Cardiac septum (tissue), 1 donor: ENCODE data around the gene PCSK6. TPM values are rescaled to one million over a fixed set of nuclear protein-coding genes. Genes with fewer than 3 reads are reported as not detected.

ENCODE experiments used
- DNase-seq: peaks from one replicate; pipeline ENCODE4 v3.0.0-alpha.2; 2020; ENCODE audit warnings: low spot score
- intact Hi-C: fragments of 100-400 bp; cut with DNase I; formaldehyde crosslinking; loops from one replicate; pipeline ENCODE4 v1.14.0; 2022
- total RNA-seq: library from RNA; stranded (reverse); fragmentation: NEBNext Ultra II Directional; extraction: Animal tissue kit (Norgen Biotek cat#: 25700); gene quantifications from one replicate; pipeline ENCODE4 v1.2.1, GENCODE V29; 2021
- donor health status: DM: no; HTN: no; CAD: no.

The PCSK6 gene
- total RNA-seq, 1 donor from 2014 or later = 10.6 TPM

- DNase-seq = no peak
- intact Hi-C loops = no loop called here
Measured at GRCh38 chr15:101396484-101397261, 92.8 kb downstream of the PCSK6 start.

- peak; percentile 27 for DNase-seq
- intact Hi-C loops = no loop called here
Measured at GRCh38 chr15:101394654-101395053, 94.9 kb downstream of the PCSK6 start.

GRCh38 chr15:101394056-101394630 is 95.4 kb downstream of the PCSK6 start:
- intact Hi-C loops = no loop called here
- peak; percentile 46 for DNase-seq

- intact Hi-C loops = no loop called here
- peak; percentile 39 for DNase-seq
Measured at GRCh38 chr15:101393172-101393571, 96.3 kb downstream of the PCSK6 start.

- intact Hi-C loops = no loop called here
- peak; percentile 56 for DNase-seq
Measured at GRCh38 chr15:101391981-101392640, 97.4 kb downstream of the PCSK6 start.

GRCh38 chr15:101391431-101391830 is 98.1 kb downstream of the PCSK6 start:
- intact Hi-C loops = no loop called here
- peak; percentile 43 for DNase-seq

- intact Hi-C loops = no loop called here
- no peak for DNase-seq
Measured at GRCh38 chr15:101390462-101390861, 99.0 kb downstream of the PCSK6 start.

- no peak for DNase-seq
- intact Hi-C loops = no loop called here
Measured at GRCh38 chr15:101390060-101390459, 99.4 kb downstream of the PCSK6 start.

- no peak for DNase-seq
- intact Hi-C loops = no loop called here
Measured at GRCh38 chr15:101389362-101389761, 100.1 kb downstream of the PCSK6 start.

- intact Hi-C loops = no loop called here
- no peak for DNase-seq
Measured at GRCh38 chr15:101388046-101388445, 101.5 kb downstream of the PCSK6 start.

GRCh38 chr15:101387574-101387973 is 101.9 kb downstream of the PCSK6 start:
- DNase-seq = peak; percentile 57
- intact Hi-C loops = no loop called here

GRCh38 chr15:101386967-101387366 is 102.5 kb downstream of the PCSK6 start:
- intact Hi-C loops = no loop called here
- no peak for DNase-seq

GRCh38 chr15:101386006-101386405 is 103.5 kb downstream of the PCSK6 start:
- intact Hi-C loops = no loop called here
- DNase-seq = no peak

- DNase-seq = no peak
- intact Hi-C loops = no loop called here
Measured at GRCh38 chr15:101384276-101384675, 105.2 kb downstream of the PCSK6 start.

GRCh38 chr15:101382544-101382943 is 107.0 kb downstream of the PCSK6 start:
- no peak for DNase-seq
- intact Hi-C loops = no loop called here

- intact Hi-C loops = no loop called here
Measured at GRCh38 chr15:101381671-101382212, 107.8 kb downstream of the PCSK6 start.

GRCh38 chr15:101380146-101380545 is 109.4 kb downstream of the PCSK6 start:
- DNase-seq = no peak
- intact Hi-C loops = no loop called here

More at GRCh38 chr15:101381671-101382212, 107.8 kb downstream of the PCSK6 start:
- no peak for DNase-seq

GRCh38 chr15:101379647-101380046 is 109.9 kb downstream of the PCSK6 start:
- DNase-seq = no peak
- intact Hi-C loops = no loop called here

GRCh38 chr15:101378879-101379278 is 110.6 kb downstream of the PCSK6 start:
- no peak for DNase-seq

GRCh38 chr15:101378171-101378755 is 111.2 kb downstream of the PCSK6 start:
- no peak for DNase-seq
- intact Hi-C loops = no loop called here

More at GRCh38 chr15:101378879-101379278, 110.6 kb downstream of the PCSK6 start:
- intact Hi-C loops = no loop called here
